Activated gamma-delta T cell treated with Interleukin-2 at 50 U/mL for 16 hours (primary cell): ENCODE measurements around the gene USP36.
"Not testable (repeated sequence)": the region's sequence is repeated elsewhere in the genome, so short reads cannot be mapped to it uniquely, and the experiment has no call there.

Source experiments
- DNase-seq: peaks from one replicate; pipeline ENCODE4 v3.0.0-alpha.2; 2020

USP36 gene

GRCh38 chr17:78789149-78789662 lies 51.4 kb downstream of the USP36 start:
- no peak for DNase-seq

DNA sequence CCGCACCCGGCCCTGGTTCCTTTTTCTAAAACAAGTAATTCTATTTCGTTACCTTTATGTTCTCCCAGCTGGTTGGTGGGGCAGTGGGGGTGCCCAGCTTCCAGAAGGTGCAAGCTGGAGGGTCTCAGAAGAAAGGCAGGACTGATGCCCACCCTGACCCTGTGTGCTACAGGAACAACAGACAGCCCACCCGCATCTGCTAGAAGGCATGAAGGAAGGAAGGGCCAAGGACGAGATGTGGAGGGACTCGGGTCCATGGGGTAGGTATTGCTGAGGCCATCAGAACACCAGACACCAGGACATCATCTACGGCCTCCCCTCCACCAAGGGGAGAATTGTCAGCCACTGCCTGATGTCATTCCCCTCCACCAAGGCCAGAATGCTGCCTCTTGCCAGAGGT lies 52.2 kb downstream of the USP36 start:
- DNase-seq, result no peak

- DNase-seq, result no peak
Observed at GRCh38 chr17:78787444-78787843, 53.2 kb downstream of the USP36 start.

GRCh38 chr17:78785663-78786057 lies 55.0 kb downstream of the USP36 start:
- DNase-seq, result no peak

DNA sequence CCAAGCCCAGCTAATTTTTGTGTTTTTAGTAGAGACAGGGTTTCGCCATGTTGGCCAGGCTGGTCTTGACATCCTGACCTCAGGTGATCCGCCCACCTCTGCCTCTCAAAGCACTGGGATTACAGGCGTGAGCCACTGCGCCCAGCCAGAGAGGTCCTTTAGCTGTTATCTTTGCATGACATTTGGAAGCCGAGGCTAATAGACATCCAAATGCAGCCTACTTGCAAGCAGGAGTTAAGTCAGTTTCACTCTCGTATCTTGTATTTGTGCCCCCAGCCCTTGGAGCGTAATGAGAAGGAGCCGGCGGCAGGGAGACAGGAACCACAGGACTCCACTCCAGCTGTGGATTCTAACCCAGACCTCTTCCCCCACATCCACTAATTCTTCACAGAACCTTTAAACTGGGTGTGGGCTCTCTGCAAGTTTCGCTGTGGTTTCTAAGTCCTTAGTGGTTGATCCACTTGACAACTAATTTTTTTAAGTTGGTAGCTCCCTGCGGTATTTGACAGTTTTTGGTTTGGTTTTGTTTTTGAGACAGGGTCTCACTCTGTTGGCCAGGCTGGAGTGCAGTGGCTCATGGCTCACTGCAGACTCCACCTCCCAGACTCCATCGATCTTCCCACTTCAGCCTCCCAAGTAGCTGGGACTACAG lies 55.5 kb downstream of the USP36 start:
- DNase-seq, result no peak

DNA sequence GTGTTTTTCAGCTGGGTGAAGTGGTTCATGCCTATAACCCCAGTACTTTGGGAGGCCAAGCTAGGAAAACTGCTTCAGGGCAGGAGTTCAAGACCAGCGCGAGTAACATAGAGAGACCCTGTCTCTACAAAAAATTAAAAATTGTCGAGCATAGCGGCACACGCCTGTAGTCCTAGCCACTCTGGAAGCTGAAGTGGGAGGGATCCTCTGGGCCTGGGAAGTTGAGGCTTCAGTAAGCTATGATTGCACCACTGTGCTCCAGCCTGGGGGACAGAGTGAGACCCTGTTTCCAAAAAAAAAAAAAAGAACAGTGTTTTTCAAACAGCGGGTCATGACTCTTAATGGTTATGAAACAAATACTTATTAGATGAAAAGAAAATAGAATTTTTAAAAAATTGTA lies 56.3 kb downstream of the USP36 start:
- no peak for DNase-seq

GRCh38 chr17:78783711-78784324 lies 56.8 kb downstream of the USP36 start:
- no peak for DNase-seq

- DNase-seq, result no peak
Observed at GRCh38 chr17:78781893-78782304, 58.7 kb downstream of the USP36 start, which contains the start of gene CYTH1. TSS of gene CYTH1 (minus strand) at chr17:78782273. CDS start at chr17:78782223, 50 bp downstream.

DNA sequence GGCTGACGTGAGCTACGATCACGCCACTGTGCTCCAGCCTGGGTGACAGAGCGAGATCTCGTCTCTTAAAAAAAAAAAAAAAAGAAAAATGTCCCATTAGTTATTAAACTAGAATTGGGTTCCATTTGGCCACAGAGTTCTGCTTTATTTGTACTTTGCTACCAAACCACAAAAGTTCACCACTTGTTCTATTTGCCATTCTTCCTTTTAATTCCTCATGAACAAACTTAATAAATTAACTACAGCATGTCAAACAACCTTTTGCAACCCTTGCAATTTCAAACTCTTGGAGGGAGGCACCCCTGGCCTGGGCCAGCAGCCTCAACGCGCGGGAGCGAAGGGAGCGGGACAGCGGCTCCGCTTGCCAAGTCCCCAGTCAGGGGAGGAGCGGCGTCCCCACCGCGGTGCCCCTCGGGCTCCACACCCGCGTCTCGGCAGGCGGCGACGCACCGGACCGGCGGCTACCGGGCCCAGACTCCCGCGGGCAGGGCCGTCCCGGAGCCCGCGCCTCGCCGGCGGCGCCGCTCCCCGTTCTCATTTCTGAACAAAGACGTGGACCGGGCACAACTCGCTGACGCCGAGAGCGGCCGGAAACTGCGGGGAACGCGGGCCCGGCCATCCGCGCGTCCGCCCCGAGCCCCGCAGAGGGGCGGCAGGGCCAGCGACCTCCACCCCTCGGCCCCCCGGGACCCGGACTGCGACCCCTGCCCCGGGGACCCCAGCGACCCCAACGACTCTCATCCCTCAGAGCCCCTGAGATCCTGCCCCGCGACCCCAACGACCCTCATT lies 59.3 kb downstream of the USP36 start:
- DNase-seq, result no peak

DNA sequence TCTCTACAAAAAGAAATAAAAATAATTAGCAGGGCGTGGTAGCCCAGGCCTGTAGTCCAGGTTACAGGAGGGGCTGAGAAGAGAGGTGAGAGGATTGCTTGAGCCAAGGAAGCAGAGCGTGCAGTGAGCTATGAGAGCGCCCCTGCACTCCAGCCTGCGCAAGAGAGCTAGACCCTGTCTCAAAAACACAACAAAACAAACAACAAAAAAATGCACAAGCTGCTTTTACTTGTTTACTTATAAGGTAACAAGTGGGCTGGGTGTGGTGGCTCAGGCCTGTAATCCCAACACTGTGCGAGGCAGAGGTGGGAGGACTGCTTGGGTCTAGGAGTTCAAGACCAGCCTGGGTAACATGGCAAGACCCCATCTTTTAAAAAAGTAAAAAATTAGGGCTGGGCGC lies 60.3 kb downstream of the USP36 start:
- no peak for DNase-seq

- DNase-seq, result peak; percentile 54
Observed at GRCh38 chr17:78779850-78780249, 60.8 kb downstream of the USP36 start.

- not testable (repeated sequence) for DNase-seq
Observed at GRCh38 chr17:78779286-78779651, 61.3 kb downstream of the USP36 start.

- no peak for DNase-seq
Observed at GRCh38 chr17:78777881-78778280, 62.7 kb downstream of the USP36 start.

GRCh38 chr17:78774956-78775571 lies 65.5 kb downstream of the USP36 start:
- peak; percentile 59 for DNase-seq

- DNase-seq, result no peak
Observed at GRCh38 chr17:78774453-78774852, 66.2 kb downstream of the USP36 start.

DNA sequence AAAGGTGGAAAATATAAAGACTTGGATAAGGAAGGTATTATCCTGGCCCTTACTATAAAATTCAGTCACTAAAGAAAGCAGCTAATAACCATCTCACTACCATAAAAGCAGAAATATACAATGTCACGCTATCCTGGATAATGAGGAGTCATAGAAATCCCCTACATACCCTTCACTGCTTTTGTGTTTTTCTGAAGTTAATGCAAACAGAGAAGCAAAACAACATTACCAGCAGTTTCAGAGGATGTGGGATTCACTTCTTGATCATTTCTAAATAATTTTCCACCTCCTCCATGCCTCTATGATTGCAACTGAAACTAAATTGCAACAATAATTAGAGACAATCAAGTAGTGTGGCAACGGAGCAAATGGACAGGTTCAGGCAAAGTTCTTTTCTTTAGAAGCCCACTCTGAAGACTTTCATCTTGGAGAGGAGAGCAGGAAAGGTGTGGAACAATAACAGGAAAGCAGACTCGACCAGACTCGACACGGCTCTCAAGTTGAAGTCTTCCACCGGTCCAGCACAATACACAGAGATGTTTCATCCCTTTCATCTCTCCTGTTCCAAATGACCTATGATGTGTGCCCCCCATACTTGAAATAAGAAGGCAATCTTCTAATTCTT lies 68.7 kb downstream of the USP36 start:
- no peak for DNase-seq

DNA sequence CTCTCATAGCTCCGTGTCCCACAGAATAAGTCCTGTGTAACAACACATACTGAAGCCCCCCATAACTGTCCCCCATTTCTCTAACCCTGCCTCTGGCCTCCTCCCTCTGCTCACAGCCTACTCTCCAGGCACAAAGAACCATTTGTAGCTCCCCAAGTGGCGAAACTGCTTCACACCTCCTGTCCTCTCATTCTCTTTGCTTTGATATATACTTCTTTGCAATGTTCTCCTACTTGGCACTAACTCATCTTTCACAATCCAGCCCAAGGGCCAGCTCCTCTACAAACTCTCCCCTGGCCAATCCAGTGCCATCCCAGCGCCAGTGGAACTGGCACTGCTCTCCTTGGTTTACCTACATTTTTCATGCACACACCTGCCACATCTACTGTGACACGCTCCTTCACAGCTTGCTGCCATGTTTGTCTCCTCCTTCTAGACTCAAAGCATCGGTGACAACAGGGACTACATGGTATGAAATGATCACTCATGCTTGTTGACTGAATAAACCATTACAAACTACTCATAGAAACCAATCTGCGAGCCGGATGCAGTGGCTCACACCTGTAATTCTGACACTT lies 71.3 kb downstream of the USP36 start:
- DNase-seq, result no peak

GRCh38 chr17:78767806-78768205 lies 72.8 kb downstream of the USP36 start:
- DNase-seq, result no peak

DNA sequence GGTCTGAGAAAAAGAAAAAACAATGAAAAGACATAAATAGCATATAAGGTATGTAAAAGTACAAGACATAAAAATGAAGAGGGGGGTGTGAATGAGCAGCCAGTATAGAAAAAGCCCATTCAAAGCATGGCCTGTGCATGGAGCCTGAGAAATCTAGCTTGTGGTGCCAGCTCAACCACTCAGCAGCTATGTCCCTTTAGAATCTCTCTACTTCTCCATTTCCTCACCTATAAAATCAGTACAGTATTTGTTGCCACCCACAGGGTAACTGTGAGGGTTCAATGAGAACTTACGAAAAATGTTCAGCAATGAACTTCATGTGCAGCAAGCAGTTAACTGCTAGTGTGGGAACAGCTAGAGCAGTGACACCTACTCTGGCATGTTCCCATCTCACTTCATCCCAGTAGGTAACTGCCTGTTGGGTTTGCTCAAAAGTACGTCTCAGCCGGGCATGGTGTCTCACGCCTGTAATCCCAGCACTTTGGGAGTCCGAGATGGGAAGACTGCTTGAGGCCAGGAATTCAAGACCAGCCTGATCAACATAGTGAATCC lies 73.8 kb downstream of the USP36 start:
- DNase-seq, result no peak

GRCh38 chr17:78766225-78766624 lies 74.4 kb downstream of the USP36 start:
- no peak for DNase-seq

- DNase-seq, result no peak
Observed at GRCh38 chr17:78765821-78766220, 74.8 kb downstream of the USP36 start.

- no peak for DNase-seq
Observed at GRCh38 chr17:78764871-78765270, 75.7 kb downstream of the USP36 start.
